Adipose tissue (tissue), 3 donors: Measurements from ENCODE around the gene PSORS1C2. TPM values are rescaled to one million over a fixed set of nuclear protein-coding genes. Genes with fewer than 3 reads are reported as not detected.
"Not testable (repeated sequence)": the region's sequence is repeated elsewhere in the genome, so short reads cannot be mapped to it uniquely, and the experiment has no call there.

Source experiments
- H3K27ac ChIP-seq: one replicate; pipeline ENCODE4 v1.5.1; 2013; ENCODE audit warnings: low read depth, low read length
- WGBS, 3 donors: extraction: QIAGEN DNeasy Blood & Tissue Kit; methylation state at CpG; one replicate each; pipeline ENCODE4 v1.1.7; 2013; 5-methylcytosine and 5-hydroxymethylcytosine counted together
- polyA plus RNA-seq, 3 donors: library from polyadenylated mRNA; stranded (reverse); fragments of 200-250 nt; gene quantifications; one replicate each; pipeline ENCODE4 v1.2.3, GENCODE V29; 2013
- donor health status: healthy with polysubstance abuse.
- donor health status: Bipolar disorder and iron deficiency.
- donor health status: healthy.

PSORS1C2 gene
- polyA plus RNA-seq = under 1 TPM in 1 of 3 donors, not detected in 2; 0.07 TPM

DNA sequence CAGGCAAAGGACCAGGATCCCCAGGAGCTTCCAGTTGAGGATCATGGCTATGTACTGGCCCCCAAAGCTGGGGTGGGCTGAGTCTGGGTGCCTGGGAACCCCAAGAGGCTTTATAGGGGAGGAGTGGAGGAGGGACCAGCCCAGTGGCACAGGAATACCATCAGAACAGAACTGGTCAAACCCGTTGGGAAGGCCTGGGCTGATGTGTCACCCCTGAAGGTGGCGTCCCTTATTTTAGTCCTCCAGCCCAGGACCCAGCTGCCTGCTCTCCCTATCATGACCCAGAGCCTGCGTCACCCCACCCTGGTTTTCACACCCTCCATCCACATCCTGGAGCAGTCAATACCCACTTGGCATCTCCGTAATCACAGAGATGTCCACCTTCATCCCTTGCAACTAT, at the start of gene PSORS1C2:
PSORS1C2 (minus strand) TSS at position 85 of the 400 bp plus-strand sequence; CDS start at position 45, 40 bp downstream.
- WGBS, 3 donors = 90 to 94% (median 93%) methylated on average over 4 of the region's 4 CpGs
- no peak within 1 kb of the TSS for H3K27ac ChIP-seq

DNA sequence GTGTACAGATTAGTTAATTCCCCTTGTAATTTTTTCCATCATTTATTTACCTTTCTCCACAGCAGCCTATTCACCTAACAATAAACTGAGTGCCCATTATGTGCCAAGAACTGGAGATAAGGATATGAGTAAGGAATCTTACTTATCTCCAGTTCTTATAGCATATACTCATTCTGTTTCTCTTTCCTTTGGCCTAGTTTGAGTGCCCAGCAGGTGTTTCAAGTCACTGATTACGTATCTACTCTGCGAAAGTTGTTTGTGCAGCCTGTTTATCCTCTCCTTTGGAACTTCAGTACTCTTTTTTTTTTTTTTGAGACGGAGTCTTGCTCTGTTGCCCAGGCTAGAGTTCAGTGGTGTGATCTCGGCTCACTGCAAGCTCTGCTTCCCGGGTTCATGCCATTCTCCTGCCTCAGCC, 48.9 kb upstream of the PSORS1C2 start:
- no peak overlapping the region for H3K27ac ChIP-seq
- 25 to 89% (median 89%) methylated on average over 5 of the region's 5 CpGs for WGBS, 3 donors

DNA sequence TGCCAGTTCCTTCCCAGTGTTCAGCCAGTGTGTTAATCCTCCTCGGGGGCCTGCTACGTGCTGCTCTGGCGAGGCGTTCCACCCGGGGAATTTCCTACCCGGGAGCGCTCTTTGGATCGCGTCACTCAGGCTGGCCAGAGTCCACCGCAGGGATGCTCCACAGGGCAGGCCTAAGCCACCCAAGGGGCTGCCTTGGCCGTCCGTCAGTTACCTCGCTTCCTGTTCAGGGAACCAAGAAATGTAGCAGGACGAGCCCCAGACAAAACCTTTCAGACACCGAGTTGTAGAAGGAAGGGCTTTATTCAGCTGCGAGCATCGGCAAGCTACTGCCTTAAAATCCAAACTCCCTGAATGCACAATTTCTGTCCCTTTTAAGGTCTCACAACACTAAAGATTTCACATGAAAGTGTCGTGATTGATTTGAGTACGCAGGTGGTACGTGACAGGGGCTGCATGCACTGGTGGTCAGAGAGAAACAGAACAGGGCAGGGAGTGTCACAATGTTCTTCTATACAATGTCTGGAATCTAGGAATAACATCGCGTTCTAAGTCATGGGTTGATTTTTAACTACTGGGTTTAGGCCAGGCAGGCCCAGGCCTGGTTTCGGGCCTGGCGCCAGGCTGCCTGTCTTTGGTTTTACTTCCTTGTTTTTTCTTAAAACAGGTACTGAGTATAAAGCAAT, 47.3 kb upstream of the PSORS1C2 start:
- 27 to 65% (median 53%) methylated on average over 24 of the region's 24 CpGs for WGBS, 3 donors
- no peak overlapping the region for H3K27ac ChIP-seq

DNA sequence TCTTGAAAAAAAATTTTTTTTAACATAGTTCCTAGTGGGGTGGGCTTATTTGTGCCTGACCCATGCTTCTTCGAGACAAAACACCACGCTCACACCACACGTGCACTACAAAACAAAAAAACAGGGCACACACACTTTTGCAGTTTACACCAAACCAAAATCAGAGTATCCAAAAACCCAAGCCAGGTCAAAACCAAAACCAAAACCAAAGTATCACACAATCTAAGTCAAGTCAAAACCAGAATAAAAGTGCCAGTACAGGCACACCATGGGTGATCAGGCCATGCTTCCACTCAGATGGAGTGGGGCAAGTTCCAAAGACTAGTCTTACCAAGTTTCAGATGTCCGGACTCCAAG, 46.8 kb upstream of the PSORS1C2 start:
- not testable (repeated sequence) for H3K27ac ChIP-seq
- 54 to 71% (median 55%) methylated on average over 4 of the region's 4 CpGs for WGBS, 3 donors

DNA sequence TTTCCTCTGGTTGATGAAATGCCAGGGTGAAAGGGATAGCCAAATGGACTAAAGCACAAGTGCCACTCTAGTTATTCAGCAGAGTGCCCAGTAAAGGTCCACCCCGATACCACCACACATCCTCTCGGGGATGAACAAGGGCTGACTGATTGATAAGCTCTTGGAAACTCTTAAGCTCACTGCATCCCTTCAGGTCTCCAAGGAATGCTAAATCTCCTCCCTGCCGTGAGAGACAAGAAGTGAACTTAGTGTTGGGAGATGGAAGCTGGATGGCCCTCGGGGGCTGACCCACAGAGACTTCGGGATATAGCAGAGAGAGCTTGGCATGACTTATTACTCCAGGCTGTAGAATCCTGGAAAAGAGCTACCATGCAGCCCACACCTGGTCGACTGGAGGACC, 45.0 kb upstream of the PSORS1C2 start:
- 81 to 84% (median 84%) methylated on average over 6 of the region's 6 CpGs for WGBS, 3 donors
- H3K27ac ChIP-seq = not testable (repeated sequence)

DNA sequence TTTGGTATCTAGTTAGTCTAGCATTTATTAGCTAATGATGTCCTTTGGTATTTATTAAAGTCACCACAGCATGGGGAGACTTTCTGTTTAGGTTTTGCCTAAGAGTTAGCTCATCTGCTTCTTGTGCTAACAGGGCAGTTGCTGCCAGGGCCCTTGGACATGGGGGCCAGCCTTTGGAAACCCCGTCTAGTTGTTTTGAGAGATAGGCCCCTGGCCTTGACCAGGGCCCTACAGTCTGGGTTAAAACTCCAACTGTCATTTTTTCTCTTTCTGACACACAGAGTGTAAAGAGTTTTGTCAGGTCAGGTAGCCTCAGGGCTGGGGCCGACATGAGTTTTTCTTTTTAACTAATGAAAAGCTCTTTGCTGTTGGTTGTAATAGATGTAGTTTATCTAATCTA, 44.4 kb upstream of the PSORS1C2 start:
- H3K27ac ChIP-seq = not testable (repeated sequence)
- 44 to 92% (median 80%) methylated on average over 2 of the region's 2 CpGs for WGBS, 3 donors

DNA sequence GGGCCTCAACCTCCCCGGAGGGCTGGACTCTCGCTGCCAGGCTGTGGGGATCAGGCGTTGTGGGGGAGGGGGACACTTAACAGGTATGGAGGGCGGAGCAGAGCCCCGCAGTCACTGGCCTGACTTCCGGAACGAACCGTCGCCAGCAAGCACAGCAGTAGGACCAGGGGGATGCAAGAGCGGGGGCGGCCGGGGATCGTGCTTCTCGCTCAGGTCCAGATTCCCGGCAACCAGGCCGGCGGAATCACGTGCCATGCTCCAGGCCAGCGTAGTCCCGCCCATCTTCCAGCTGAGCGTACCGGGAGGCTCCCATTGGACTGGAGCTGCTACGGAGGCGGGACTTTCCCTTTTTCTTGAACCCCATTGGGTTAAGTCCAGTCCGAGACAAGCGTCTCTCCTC, 41.6 kb upstream of the PSORS1C2 start:
- 63 to 76% (median 71%) methylated on average over 13 to 26 of the region's 26 CpGs for WGBS, 3 donors
- no peak overlapping the region for H3K27ac ChIP-seq

DNA sequence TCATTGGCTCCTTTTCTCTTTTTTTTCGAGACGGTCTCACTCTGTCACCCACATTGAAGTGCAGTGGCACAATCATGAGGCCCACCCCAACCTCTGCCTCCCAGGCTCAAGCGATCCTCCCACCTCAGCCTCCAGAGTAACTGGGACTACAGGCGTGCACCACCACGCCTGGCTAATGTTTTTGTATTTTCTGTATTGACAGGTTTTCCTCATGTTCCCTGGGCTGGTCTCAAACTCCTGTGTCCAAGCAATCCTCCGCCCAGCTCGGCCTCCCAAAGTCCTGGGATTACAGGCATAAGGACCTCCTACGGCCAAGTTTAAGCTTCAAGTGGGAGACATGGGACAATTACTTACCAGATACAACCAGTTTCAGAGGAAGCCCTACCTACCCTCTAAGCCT, 41.0 kb upstream of the PSORS1C2 start:
- H3K27ac ChIP-seq = no peak overlapping the region
- WGBS, 3 donors = 96 to 97% (median 96%) methylated on average over 8 of the region's 8 CpGs

DNA sequence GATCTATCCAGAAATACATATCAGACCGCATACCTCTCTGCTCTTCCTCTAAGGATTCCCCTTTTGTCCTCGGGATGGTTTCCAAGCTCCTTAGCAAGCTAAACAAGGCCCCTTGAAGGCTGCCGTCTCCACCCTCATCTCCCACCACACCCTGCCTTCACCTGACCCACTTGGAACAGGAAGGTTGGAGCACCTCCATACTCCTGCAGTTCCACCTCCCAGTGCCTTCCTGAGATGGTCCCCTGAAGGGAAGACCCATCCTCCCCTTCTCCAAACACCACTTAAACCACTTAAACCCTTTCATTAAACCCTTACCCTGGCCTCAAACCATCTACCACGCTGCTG, 40.1 kb upstream of the PSORS1C2 start:
- H3K27ac ChIP-seq = no peak overlapping the region
- WGBS, 3 donors = 61 to 88% (median 77%) methylated on average over 4 of the region's 4 CpGs

DNA sequence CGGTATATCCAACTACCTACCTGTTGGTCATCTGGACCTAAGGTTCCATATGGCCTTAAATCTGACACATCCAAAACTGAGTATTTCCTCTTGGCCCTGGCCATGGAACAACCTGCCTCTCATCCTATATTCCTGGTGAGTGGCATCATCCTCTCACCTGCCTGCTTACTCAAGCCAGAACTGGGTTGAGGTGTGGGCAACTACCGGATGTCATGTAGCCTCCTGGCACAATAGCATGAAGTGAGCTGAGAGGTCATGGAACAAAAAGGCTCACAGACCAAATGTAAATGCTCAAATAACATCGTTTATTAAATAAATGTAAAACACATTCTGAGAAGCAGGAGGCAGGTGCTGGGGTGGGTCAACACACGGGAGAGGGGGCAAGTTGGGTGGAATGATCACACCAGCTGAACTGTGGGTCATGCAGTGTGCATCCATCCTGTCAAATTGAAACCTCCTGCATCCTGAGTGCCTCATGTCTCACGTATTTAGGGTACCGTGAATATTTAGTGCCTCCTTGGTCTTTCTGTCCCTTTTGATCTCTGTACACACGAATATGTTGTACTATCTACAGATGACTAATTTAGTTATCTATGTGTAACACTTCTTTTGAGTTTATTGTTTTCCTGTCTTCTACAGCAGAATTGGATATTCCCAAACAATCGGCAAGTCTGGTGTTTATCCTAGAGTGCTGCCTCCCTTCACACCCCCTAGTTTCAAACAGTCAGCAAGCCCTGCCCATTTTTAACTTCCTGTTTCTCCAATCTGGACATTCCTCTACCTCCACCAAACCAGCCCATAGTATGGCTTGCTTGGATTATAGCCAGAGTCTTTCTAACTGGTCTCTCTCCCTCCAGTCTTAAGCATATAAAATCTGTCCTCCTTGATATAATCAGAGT, 39.5 kb upstream of the PSORS1C2 start:
- WGBS, 3 donors = 59 to 73% (median 61%) methylated on average over 8 of the region's 8 CpGs
- no peak overlapping the region for H3K27ac ChIP-seq

DNA sequence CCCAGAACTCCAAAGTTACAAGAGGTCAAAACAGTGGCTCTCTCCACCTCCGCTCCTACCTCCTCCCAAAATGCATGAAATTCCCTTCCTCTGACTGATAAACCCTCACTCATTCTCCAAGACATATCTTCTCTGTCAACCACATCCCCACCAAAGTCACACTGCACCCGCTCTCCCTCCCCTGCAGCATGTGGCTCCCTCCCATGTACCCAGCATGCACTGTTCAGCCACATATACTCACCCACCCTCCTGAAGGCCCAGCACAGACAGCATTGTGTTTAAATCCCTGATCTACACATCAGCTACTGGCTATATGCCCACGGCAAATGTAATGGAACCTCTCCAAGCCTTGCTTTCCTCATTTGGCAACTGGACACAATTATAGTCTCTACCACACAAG, 37.1 kb upstream of the PSORS1C2 start:
- WGBS, 3 donors = 65 to 75% (median 74%) methylated on average over 3 of the region's 3 CpGs
- no peak overlapping the region for H3K27ac ChIP-seq

DNA sequence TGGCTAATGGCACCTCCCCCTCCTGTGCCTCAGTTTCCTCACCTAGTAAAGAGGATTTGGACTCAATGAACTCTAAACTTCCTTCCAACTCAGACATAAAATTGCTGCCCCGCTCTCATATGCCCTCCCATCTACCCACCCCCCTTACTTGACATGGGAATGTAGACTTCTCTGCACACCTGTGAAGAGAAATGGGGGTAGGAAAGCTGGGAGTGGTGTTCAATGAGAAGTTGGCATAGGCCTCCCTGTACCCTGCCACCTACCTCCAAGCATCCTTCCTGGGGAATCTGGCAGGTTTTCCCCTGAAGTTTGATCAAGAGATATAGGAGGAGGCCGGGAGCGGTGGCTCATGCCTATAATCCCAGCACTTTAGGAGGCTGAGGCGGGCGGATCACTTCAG, 35.5 kb upstream of the PSORS1C2 start:
- 63 to 89% (median 89%) methylated on average over 5 of the region's 5 CpGs for WGBS, 3 donors
- H3K27ac ChIP-seq = no peak overlapping the region

DNA sequence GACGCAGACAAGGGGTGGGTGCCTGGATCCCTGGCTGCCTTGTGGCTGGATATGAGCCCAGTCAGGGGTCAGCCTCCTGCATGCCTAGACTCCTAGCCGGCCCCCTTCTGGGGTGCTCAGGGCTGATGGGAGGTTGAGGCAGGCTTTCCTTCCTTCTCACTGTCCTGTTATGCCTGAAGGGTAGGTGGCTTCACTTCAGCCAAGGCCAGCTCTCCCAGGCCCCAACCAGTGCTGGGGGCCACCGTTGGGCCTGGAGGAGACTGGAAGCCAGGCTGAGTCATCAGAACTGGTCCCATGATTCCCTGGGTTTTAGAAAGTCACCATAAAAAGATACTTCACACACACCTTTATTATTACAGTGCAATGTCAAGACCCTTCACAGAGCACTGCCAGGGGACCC, 34.5 kb upstream of the PSORS1C2 start:
- WGBS, 3 donors = 64 to 78% (median 74%) methylated on average over 3 of the region's 3 CpGs
- H3K27ac ChIP-seq = no peak overlapping the region

DNA sequence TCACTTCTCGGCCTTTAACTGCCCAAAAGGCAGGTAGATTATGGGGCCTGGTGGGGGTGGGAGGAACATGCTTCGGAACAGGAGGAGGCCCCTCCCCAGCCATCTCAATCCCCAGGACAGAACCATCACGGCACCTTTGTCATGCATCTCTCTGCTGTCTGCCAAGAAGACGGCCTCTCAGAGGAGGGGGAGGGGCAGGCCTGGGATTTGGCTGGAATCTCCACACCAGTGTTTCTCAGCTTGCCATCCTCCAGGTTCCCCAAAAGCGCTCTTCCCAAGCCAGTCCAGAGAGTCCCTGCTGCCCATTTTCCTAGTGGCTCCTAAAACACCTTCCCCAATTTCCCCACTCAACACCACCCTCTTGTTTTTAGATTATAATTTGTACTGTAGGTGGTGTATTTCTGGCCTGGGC, 34.1 kb upstream of the PSORS1C2 start:
- H3K27ac ChIP-seq = no peak overlapping the region
- 65 to 78% (median 73%) methylated on average over 5 of the region's 5 CpGs for WGBS, 3 donors

DNA sequence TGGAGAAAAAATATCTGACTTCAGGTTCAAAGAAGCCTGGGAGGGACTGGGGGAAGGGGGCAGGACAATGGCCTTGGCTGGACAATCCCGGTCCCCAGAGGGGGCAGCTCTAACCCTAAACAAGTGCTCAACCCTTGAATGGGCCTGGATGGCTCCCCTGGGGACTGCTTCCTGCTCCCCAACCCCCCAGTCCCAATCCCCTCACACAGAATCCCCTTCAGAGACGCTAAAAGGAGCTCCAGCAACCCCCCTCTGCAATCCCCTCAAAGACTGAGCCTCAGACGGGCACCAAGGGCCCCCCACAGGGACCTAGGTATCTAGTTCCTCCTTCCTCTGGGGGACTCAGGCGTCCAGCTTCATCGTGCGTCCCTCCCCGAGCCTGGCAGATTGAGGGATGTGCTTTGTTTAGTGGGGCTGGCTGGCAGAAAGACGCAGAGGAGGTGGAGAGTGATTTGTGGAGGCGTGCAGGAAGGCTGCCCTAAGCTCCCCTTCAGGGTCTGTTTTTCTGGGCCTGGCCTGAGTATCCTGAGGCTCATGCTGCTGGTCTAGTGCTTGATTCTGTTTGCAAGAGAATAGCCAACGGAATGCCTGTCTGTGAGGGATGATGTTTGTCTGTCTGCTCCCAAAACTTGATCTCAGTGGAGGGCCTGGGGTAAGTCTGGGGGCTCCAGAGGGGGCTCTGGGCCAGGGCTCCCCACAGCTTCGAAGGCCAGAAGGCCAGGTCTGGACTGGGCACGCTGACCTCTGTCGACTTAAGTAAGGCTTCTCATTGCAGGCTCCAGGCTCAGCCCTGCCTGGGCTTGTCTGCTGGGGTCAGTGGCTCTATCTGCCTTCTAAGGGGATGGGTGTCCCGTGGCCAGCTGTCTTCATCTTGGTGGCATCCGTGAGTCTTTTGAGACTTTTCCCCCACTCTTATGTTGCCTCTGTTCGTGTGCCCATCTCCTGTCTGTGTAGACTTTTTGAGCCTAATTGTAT, 33.4 kb upstream of the PSORS1C2 start:
- 67 to 75% (median 68%) methylated on average over 16 of the region's 16 CpGs for WGBS, 3 donors
- H3K27ac ChIP-seq = no peak overlapping the region

DNA sequence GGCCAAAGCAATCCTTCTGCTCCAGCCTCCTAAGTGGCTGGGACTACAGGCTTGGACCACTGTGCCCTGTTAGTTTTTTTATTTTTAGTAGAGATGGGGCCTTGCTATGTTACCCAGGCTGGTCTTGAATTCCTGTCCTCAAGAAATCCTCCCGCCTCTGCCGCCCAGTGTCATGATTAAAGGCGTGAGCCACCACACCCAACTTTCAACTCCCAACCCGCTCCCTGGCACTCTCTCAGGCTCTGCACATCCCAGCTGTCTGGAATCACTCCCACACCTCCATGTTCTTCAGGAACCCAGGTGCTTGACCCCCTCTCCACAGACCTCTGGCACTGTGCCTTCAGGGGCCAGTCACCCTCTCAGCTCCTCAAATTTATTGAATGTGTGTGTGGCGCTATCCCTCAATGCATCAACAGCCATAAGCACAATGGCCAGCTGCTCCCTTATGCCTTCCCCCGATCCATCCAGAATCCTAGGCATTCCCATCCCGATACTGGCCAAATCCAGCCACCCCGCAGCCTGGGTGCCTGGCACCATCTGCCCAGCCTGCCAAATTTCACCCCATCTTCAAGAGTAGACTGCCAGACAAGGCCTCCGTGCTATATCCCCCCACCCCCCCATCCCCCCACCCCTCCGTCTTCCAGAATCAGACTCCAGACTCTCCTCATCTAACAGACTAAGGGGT, 32.3 kb upstream of the PSORS1C2 start:
- WGBS, 3 donors = 89 to 92% (median 92%) methylated on average over 10 of the region's 10 CpGs

DNA sequence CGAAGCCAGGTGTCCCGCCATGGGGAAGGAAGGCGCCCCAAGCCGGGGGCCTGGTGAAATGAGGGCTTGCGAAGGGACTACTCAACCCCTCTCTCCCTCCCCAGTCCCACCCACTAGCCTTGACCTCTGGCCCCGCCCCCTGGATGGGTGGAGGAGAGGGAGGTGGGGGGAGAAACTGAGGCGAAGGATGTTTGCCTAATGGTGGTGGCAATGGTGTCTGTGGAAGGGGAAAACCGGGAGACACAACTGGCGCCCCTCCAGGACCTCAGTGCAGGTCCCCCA, 31.7 kb upstream of the PSORS1C2 start, which contains the start of gene POU5F1:
POU5F1 (minus strand) TSS at position 83 of the 282 bp plus-strand sequence; CDS start at position 21, 62 bp downstream.
- WGBS, 3 donors = 57 to 77% (median 75%) methylated on average over 6 to 9 of the region's 9 CpGs
- no peak within 1 kb of the TSS for H3K27ac ChIP-seq

More for the DNA sequence above, 32.3 kb upstream of the PSORS1C2 start:
- H3K27ac ChIP-seq = no peak overlapping the region
